ENCODE data around the gene TMEM267. TPM values are rescaled to one million over a fixed set of nuclear protein-coding genes. Genes with fewer than 3 reads are reported as not detected.

TMEM267 gene, protein sequence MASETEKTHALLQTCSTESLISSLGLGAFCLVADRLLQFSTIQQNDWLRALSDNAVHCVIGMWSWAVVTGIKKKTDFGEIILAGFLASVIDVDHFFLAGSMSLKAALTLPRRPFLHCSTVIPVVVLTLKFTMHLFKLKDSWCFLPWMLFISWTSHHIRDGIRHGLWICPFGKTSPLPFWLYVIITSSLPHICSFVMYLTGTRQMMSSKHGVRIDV
- 1 to 10 TPM; 7.1 to 9.6 TPM for total RNA-seq
- 11.4 TPM for polyA plus RNA-seq (2013, experiment 1 of 2)
- polyA plus RNA-seq (2013, experiment 2 of 2): 10.1 TPM
- 7.1 to 35.1 (median 19.9) reads per million in 172 experiments for total RNA-seq

DNA sequence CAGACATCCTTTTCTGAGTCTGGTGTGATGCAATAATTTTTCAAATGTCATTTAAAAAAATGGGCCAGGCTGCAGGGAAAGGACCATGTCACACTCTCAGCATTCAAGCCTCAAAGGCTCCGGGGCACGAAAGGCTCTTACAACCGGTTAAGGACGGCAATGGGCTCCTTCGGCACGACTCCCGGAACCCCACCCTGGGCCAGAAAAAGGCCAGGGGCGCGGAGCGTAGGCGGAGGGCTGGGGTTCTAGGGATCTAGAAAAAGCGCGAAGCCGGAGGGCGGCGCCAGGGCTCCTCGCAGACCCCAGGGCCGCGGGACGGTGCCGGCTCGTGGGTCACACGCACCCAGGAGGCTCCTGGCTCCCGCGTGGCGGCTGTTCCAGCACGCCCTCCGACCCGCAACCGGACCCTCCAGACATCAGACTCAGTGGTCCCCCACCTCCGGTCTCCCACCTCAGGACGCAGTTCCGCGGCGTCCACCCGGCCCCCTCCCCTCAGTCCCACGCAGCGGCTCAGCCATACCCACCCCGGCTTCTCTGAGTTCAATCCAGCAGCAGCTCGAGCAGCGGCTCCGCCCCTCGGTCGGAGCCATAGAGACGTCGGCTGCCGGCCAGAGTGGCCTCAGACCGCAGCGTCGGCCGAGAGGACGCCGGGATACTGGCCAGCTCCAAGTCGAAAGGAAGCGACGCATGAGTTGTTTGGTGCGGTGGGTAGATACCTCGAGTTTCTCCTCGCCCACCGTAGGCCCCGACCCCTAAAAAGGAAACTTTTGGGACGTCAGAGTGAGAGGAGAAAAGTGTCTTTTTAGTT lies at the start of gene TMEM267:
Gene TMEM267, minus strand, starts transcription at position 568 of the 808 bp plus-strand sequence. CDS start 29,896 bp downstream, outside the sequence.
- DNase-seq: peak; percentile 75 to 94 (median 84)
- CTCF ChIA-PET: interaction anchor here (0.5 to 2.8 kb wide), 30 partner anchors 9 to 1558 kb away, joined by 3 to 30 read pairs (median 5); partner anchors contain the start of genes C5orf34, FBXO4, HMGCS1 and NNT
- peak within 1 kb of the TSS; percentile 77 for H3K4me3 ChIP-seq (ENCODE audit: low read length)
- Mint-ChIP-seq H3K36me3 (ENCODE audit: low read depth) (peaks cover 17% of the 10 kb centered on the region), H3K27me3 (no peaks in the 10 kb centered on the region), H3K4me1 (ENCODE audit: low read depth) (peaks cover 61% of the 10 kb centered on the region), H3K9me3 (no peaks in the 10 kb centered on the region), H3K4me3 (peak within 1 kb of the TSS; percentile 93), H3K27ac (peak within 1 kb of the TSS; percentile 99)
- H3K9me3 ChIP-seq (ENCODE audit: control insufficient read depth in 1 of 2, insufficient read depth in 1 of 2, low read length in 2 of 2): no peaks in the 10 kb centered on the region
- H3K36me3 ChIP-seq (ENCODE audit: insufficient read depth, low read length): no peaks in the 10 kb centered on the region
- intact Hi-C loops (cut with DNase I, micrococcal nuclease): loop anchor here (1.0 to 10.0 kb wide), 13 partner anchors 31 to 1579 kb away; partner anchors contain the start of genes C5orf34 (in 2 of the 2), HMGCS1 (in 2 of the 2), PAIP1 (in 2 of the 2) and NNT (in 1 of the 2)
- H3K27me3 ChIP-seq (ENCODE audit: control insufficient read depth in 1 of 2, insufficient read depth in 2 of 2, low read length in 2 of 2): no peaks in the 10 kb centered on the region
- H3K27ac ChIP-seq (ENCODE audit: low read depth in 1 of 2, low read length in 2 of 2): peak within 1 kb of the TSS; percentile 95
- peaks cover 18% of the 10 kb centered on the region for H3K4me1 ChIP-seq (ENCODE audit: insufficient read depth, low read length)
- POLR2A ChIA-PET: interaction anchor here (0.7 to 4.2 kb wide), 64 partner anchors 8 to 1614 kb away, joined by 3 to 175 read pairs (median 7); partner anchors contain the start of genes ANXA2R, C5orf34, FBXO4 and HMGCS1
- peak; percentile 77 for ATAC-seq (ENCODE audit: poor library complexity)
- TF ChIP-seq, protein P1, sequence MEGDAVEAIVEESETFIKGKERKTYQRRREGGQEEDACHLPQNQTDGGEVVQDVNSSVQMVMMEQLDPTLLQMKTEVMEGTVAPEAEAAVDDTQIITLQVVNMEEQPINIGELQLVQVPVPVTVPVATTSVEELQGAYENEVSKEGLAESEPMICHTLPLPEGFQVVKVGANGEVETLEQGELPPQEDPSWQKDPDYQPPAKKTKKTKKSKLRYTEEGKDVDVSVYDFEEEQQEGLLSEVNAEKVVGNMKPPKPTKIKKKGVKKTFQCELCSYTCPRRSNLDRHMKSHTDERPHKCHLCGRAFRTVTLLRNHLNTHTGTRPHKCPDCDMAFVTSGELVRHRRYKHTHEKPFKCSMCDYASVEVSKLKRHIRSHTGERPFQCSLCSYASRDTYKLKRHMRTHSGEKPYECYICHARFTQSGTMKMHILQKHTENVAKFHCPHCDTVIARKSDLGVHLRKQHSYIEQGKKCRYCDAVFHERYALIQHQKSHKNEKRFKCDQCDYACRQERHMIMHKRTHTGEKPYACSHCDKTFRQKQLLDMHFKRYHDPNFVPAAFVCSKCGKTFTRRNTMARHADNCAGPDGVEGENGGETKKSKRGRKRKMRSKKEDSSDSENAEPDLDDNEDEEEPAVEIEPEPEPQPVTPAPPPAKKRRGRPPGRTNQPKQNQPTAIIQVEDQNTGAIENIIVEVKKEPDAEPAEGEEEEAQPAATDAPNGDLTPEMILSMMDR (IDR thresholded peaks at IDR 0.05): no peak

DNA sequence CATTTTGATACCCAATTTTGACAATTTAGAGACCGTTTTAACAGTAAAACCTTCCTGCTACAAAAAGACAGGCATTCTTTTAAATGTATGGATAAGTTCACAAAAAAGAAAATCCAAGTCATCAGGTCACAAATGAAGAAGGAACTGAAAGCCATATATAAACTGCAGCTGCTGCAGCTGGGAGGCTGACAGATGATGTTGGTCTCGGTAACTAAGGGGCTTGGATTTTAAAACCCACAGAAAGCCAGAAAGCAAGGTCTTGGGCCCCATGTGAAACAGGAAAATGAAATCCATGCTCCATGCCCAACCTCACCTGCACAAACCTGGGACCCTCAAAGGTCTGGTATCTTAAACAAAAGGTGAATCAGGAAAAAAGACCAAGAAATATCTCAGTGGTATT lies 47.0 kb upstream of the TMEM267 start:
- ChIA-PET POLR2A (no interaction called here), CTCF (no interaction called here)
- Histone ChIP-seq H3K4me3 (ENCODE audit: low read length) (no peak overlapping the region), H3K4me1 (ENCODE audit: insufficient read depth, low read length) (no peaks in the 10 kb centered on the region), H3K27ac (ENCODE audit: low read depth in 1 of 2, low read length in 2 of 2) (no peak overlapping the region), H3K9me3 (ENCODE audit: control insufficient read depth in 1 of 2, insufficient read depth in 1 of 2, low read length in 2 of 2) (no peaks in the 10 kb centered on the region), H3K36me3 (ENCODE audit: insufficient read depth, low read length) (peaks cover 76% of the 10 kb centered on the region), H3K27me3 (ENCODE audit: control insufficient read depth in 1 of 2, insufficient read depth in 2 of 2, low read length in 2 of 2) (no peaks in the 10 kb centered on the region)
- Mint-ChIP-seq H3K27ac (no peak overlapping the region), H3K27me3 (no peaks in the 10 kb centered on the region), H3K36me3 (ENCODE audit: low read depth) (peaks cover 90% of the 10 kb centered on the region), H3K4me1 (ENCODE audit: low read depth) (peaks cover 17% of the 10 kb centered on the region), H3K4me3 (no peak overlapping the region), H3K9me3 (no peaks in the 10 kb centered on the region)
- DNase-seq: no peak
- intact Hi-C loops (cut with DNase I, micrococcal nuclease): no loop called here
- ATAC-seq (ENCODE audit: poor library complexity): no peak
- TF ChIP-seq, protein P1 (IDR thresholded peaks at IDR 0.05): no peak

DNA sequence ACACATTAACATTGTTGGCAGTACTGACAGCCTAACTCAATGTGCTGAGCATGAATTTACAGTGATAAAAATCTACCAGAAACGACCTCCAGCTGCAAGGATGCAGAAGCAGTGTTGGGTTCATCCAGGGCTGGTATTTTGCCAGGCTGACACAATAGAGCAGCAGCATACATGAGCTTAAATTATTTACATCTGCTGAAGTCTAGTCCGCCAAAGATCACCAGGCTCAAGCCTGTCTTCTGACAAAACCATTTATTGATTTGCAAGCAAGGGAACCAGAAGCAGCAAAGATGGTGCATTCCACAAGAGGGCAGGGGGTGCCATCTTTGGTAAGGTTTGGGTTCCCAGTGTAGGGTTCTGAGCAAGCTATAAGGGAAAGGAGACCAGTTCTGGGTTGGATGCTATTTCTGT lies 40.0 kb upstream of the TMEM267 start:
- TF ChIP-seq, protein P1 (IDR thresholded peaks at IDR 0.05): no peak
- no peaks in the 10 kb centered on the region for H3K4me1 Mint-ChIP-seq (ENCODE audit: low read depth)
- Histone ChIP-seq H3K4me3 (ENCODE audit: low read length) (no peak overlapping the region), H3K27me3 (ENCODE audit: control insufficient read depth in 1 of 2, insufficient read depth in 2 of 2, low read length in 2 of 2) (no peaks in the 10 kb centered on the region), H3K27ac (ENCODE audit: low read depth in 1 of 2, low read length in 2 of 2) (no peak overlapping the region), H3K4me1 (ENCODE audit: insufficient read depth, low read length) (no peaks in the 10 kb centered on the region), H3K36me3 (ENCODE audit: insufficient read depth, low read length) (peaks cover 26% of the 10 kb centered on the region), H3K9me3 (ENCODE audit: control insufficient read depth in 1 of 2, insufficient read depth in 1 of 2, low read length in 2 of 2) (no peaks in the 10 kb centered on the region)
- no peaks in the 10 kb centered on the region for H3K9me3 Mint-ChIP-seq
- intact Hi-C loops (cut with DNase I, micrococcal nuclease): no loop called here
- ChIA-PET CTCF (no interaction called here), POLR2A (interaction anchor here (0.5 to 1.4 kb wide), 4 partner anchors 9 to 39 kb away, joined by 3 to 4 read pairs (median 4); partner anchors contain the start of gene C5orf34)
- ATAC-seq (ENCODE audit: poor library complexity) (no peak), DNase-seq (no peak)
- H3K27ac Mint-ChIP-seq: no peak overlapping the region
- H3K27me3 Mint-ChIP-seq: no peaks in the 10 kb centered on the region
- H3K36me3 Mint-ChIP-seq (ENCODE audit: low read depth): peaks cover 47% of the 10 kb centered on the region
- no peak overlapping the region for H3K4me3 Mint-ChIP-seq
